NCI-H128 (cell line): ENCODE data around the gene PKNOX2.

ENCODE experiments used
- DNase-seq: peaks from one replicate; lab custom pipeline; 2025; ENCODE audit not compliant: unreplicated experiment; lab: John Stamatoyannopoulos, UW

PKNOX2 gene

DNA sequence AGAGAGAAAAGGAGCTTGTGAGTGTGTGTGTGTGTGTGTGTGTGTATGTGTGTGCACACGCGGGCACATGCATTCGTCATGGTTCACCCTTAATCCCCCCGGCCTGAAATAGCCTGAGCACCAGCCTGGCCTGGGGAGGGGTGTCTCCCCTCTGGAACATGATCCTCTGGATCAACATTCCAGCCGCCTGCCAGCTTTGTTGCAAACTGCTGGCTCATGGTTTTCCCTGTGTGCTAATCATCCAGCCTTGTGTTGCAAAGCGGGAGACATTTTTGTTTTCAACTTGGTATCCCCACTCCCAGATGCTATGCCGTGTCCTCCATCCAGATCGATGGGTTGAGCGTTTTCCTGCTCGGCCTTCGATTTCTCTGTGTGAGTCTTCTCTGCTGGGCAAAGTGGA is 237.2 kb downstream of the PKNOX2 start:
- DNase-seq: no peak

- DNase-seq: no peak
These were observed 237.9 kb downstream of the PKNOX2 start for GRCh38 chr11:125402435-125402834.

DNA sequence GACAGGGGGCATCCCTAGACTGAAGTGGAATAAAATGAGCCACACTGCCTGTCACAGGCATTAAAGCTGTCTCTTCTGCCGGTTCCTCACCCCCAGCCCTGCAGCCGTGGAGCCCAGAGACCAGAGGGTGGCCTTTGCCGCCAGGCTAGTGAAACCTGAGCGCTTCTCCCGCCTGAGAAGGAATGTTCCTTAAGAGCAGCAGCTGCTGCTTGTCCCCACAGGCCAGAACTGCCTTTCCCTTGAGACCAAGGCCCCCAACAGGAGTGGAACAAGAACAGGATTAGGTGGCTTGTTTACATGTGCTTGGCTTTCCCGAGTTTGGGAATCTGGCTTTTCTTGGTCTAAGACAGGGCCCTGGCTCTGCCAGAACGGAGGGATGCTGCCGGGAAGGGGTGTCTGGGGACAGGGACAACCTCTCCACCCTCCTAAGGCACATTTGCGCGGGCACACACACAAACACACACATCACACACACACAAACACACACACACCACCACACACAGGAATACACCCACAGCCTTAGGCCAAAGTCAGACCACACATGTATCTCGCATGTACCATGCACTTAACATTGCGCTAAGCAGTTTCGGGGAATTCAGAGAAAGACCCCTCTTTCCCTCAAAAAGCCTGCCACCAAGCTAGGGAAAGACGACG is 239.7 kb downstream of the PKNOX2 start:
- DNase-seq: no peak

- DNase-seq: no peak
These were observed 240.6 kb downstream of the PKNOX2 start for GRCh38 chr11:125404811-125405790.

- DNase-seq: no peak
These were observed 242.5 kb downstream of the PKNOX2 start for GRCh38 chr11:125407046-125407445.

DNA sequence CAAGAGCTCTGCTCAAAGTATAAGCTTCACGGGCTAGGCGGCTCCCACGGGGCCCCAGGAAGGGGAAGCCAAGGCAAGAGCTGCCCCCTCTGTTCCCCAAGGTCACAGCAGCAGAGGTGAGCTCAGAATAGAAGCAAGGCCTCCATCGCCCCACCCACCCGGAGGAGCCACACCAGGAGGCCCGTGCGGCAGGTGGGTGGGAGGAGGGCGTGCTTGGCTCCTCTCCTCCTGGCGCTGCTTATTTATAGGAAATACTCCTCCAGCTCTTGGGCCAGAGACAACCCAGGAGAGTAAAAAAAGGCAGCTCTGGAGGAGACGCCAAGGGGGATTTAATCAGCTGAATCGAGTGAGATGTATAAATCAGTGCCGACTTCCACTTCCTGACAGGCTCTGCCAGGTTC is 243.8 kb downstream of the PKNOX2 start:
- no peak for DNase-seq

- DNase-seq: no peak
These were observed 245.5 kb downstream of the PKNOX2 start for GRCh38 chr11:125410091-125410490.

DNA sequence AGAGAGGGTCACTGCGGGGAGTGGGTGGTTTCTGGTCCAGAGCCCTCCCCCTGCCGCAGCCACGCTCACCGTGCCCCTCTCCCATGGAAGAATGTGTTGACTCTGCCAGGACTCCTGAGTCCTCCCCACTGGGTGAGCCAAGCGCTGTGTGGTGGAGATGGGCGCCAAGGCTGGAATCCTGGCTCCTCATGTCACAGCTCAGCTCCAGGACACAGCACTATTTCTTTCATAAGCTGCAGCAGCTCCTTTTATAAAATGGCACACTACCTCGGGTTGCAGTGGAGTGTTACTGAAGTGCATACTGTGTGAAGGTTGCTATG is 247.6 kb downstream of the PKNOX2 start:
- no peak for DNase-seq

DNA sequence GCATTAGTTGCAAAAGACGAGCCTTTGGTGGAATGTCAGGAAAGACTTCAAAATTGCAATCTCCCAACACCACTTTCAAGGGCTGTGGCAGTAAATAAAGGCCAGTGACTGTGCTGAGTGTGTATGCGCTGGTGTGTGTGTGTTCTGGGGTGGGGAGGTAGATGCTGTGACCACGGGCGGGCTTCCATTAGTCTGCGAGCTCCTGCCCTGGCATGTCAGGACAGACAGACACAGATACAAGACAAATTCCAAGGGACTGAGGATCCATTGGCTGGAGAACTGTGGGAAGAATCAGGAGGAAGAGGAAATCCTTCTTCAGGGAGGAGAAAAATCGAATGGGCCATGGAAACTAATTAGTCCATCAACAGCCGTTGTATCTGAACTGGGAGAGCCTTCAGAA is 248.0 kb downstream of the PKNOX2 start:
- DNase-seq: no peak

DNA sequence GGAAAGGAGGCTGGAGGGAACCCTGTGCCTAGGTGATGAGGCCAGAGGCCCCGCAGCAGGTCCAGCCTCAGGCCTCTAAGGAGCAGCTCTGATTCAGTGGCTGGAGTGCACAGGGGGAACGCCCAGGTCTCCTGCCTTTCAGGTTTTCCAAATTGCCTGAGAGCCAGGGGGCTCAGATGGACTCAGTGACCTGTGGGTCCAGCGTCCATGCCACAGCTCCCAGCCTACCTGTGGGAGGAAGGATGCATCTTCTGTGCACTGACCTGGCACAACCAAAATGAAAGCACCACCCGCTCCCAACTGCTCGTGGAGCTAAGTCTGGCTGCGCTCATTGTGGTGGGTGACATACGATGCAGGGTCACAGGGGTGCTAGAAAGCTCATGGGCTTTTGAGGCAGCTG is 248.7 kb downstream of the PKNOX2 start:
- DNase-seq: no peak

GRCh38 chr11:125414121-125414520 is 249.6 kb downstream of the PKNOX2 start:
- no peak for DNase-seq

- DNase-seq: no peak
These were observed 252.7 kb downstream of the PKNOX2 start for GRCh38 chr11:125416981-125417935.

DNA sequence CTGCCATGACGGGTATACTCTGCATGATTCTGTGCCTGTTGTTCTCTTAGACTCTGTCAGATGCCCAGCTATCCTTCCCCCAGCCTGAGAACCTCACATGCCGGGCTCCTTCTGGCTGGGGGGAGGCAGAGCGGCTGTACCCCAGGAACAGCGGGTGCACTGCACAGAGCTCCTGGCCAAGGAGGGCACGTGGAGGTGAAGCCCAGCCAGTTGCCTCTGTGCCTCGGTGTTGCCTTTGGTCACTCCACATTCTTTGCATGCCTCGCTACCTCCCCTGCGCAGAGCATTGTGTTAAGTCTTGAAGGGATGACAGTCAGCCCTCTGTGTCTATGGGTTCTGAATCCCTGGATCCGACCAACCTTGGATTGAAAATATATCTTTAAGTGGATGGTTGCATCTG is 253.8 kb downstream of the PKNOX2 start:
- no peak for DNase-seq

- DNase-seq: no peak
These were observed 258.1 kb downstream of the PKNOX2 start for GRCh38 chr11:125422681-125423080.

DNA sequence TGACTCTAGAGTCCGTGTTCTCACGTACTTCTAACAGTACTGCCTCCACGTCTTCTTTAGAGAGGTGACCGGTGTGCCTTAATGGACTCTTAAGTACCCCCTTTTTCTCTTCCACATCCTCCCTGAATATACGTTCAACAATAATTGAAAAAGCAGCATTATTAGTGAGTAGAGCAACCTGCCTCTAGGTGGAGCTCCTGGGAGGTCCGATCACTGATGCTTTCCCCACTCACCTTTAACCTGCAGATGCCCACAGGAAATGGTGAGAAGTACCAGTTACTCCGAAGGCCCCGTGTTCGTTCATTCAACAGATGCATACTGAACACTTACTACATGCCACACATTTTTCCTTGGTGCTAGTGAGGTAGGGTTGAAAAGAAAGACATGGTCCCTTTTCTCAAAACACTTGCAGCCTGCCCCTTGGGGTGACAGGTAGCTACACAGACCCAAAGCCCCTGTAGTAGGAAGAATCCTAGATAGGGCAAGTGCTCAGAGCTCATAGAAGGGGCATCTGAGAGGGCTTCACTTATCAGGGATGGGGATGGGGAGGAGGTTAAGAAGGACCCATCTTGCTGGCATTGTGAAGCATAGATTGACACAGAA is 258.8 kb downstream of the PKNOX2 start:
- DNase-seq: no peak

GRCh38 chr11:125425601-125426000 is 261.1 kb downstream of the PKNOX2 start:
- DNase-seq: no peak

GRCh38 chr11:125426818-125427528 is 262.4 kb downstream of the PKNOX2 start:
- no peak for DNase-seq

- DNase-seq: no peak
These were observed 264.1 kb downstream of the PKNOX2 start for GRCh38 chr11:125428486-125429173.

GRCh38 chr11:125429174-125429707 is 264.7 kb downstream of the PKNOX2 start:
- no peak for DNase-seq
